Uterus (tissue), 4 donors: Measurements from ENCODE around the gene COL9A3. TPM values are rescaled to one million over a fixed set of nuclear protein-coding genes. Genes with fewer than 3 reads are reported as not detected.

Source experiments
- DNase-seq, 2 donors: peaks; one replicate each; pipeline ENCODE4 v3.0.0-alpha.2; 2019 to 2020
- H3K27ac ChIP-seq, 2 donors: fragments of 200-600 bp; sonication (generic); 1 replicate in 1 of 2; 2 replicates in 1 of 2; pipeline ENCODE4 v1.5.1; 2016 to 2018
- H3K27me3 ChIP-seq, 2 donors: fragments of 200-600 bp; sonication (generic); one replicate each; pipeline ENCODE4 v1.5.1; 2018 to 2019; ENCODE audit warnings: control low read depth in 1 of 2
- H3K36me3 ChIP-seq, 2 donors: fragments of 200-600 bp; sonication (generic); one replicate each; pipeline ENCODE4 v1.5.1; 2019; ENCODE audit warnings: control low read depth in 1 of 2
- H3K4me1 ChIP-seq, 2 donors: fragments of 200-600 bp; sonication (generic); one replicate each; pipeline ENCODE4 v1.5.1; 2018 to 2019; ENCODE audit warnings: control low read depth in 1 of 2
- H3K4me3 ChIP-seq, 2 donors: fragments of 200-600 bp; sonication (generic); 1 replicate in 1 of 2; 2 replicates in 1 of 2; pipeline ENCODE4 v1.5.1; 2018 to 2019; ENCODE audit warnings: mild to moderate bottlenecking in 1 of 2
- H3K9me3 ChIP-seq, 2 donors: fragments of 200-600 bp; sonication (generic); one replicate each; pipeline ENCODE4 v1.5.1; 2019; ENCODE audit warnings: control low read depth in 1 of 2
- POLR2A ChIP-seq, 2 donors: fragments of 450-650 bp; IDR thresholded peaks; one replicate each; pipeline ENCODE4 v1.6.1; 2016; ENCODE audit warnings: antibody characterized with exemption in 2 of 2, mild to moderate bottlenecking in 1 of 2, moderate library complexity in 1 of 2
- intact Hi-C: fragments of 100-400 bp; cut with DNase I; formaldehyde crosslinking; loops from one replicate; pipeline ENCODE4 v1.15.1; 2023; ENCODE audit warnings: low total_unique reads
- total RNA-seq, 4 donors: library from RNA; depleted of rRNA in 3 of 4; stranded (reverse); fragments of >200 nt in 3 of 4; gene quantifications; one replicate each; pipeline versions ENCODE4 v1.1.0 to v1.2.4, GENCODE V29; 2014 to 2023
- TF ChIP-seq, protein P1 (sequence below), 4 experiments: fragments of 200-600 bp in 2 of 4; fragments of 450-650 bp in 2 of 4; sonication (generic) in 2 of 4; IDR thresholded peaks; one replicate each; pipeline ENCODE4 v1.5.1; 2016 to 2019; ENCODE audit warnings: antibody characterized with exemption in 4 of 4, mild to moderate bottlenecking in 2 of 4, moderate library complexity in 1 of 4
- donor health status: DM: yes; HTN: yes; CAD: no.

The COL9A3 gene
- total RNA-seq, 4 donors from 2014 or later: 0.59 to 75.4 (median 16.3) TPM

DNA sequence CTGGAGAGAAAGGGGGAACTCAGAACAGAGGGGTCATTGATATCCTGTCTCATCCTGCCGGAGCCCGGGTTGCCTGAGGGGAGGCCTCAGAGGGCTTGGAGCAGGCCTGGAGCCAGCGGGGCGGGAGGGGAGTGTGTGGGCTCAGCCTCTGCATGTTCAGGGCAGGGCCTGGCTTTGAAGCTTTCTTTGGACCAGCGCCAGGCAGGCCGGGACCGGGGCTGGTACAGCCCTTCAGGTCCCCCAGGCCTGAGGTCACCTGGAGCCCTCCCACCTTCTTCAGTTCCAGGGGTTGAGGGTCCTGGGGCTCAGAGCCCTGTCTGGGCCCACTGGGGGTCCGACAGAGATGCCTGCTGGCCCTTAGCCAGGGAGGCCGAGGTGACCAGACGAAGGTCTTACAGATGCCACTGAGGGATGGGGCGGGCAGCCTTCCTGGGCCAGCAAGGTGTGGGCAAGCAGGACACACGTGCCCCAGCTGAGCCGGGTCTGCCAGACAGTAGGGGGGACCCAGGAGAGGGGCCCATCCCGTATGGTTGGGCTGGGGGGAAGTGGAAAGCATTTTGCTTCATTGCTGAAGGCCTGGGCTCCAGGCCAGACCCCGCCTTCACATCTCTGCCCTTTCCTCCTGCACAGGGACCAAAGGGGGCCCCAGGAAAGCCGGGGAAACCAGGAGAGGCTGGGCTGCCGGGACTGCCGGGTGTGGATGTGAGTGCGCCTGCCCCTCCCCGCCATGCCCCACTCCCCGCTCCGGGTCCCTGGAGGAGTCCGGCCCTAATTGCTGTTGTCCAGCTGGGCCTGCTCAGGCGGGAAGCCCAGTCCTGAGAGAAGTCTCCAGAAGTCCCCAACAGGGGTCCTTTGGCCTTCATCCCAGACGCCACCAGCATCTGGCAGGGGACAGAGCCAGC, 2.0 kb downstream of the COL9A3 start:
- H3K27ac ChIP-seq: peak overlapping the region in 1 of 2 donors; percentile 37
- H3K36me3 ChIP-seq: no peaks in the 10 kb centered on the region
- intact Hi-C loops: no loop called here
- H3K9me3 ChIP-seq: no peaks in the 10 kb centered on the region
- peaks cover 0 to 38% of the 10 kb centered on the region in 2 donors for H3K4me1 ChIP-seq
- TF ChIP-seq, protein P1, sequence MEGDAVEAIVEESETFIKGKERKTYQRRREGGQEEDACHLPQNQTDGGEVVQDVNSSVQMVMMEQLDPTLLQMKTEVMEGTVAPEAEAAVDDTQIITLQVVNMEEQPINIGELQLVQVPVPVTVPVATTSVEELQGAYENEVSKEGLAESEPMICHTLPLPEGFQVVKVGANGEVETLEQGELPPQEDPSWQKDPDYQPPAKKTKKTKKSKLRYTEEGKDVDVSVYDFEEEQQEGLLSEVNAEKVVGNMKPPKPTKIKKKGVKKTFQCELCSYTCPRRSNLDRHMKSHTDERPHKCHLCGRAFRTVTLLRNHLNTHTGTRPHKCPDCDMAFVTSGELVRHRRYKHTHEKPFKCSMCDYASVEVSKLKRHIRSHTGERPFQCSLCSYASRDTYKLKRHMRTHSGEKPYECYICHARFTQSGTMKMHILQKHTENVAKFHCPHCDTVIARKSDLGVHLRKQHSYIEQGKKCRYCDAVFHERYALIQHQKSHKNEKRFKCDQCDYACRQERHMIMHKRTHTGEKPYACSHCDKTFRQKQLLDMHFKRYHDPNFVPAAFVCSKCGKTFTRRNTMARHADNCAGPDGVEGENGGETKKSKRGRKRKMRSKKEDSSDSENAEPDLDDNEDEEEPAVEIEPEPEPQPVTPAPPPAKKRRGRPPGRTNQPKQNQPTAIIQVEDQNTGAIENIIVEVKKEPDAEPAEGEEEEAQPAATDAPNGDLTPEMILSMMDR (IDR thresholded peaks at IDR 0.05): no peak
- no peak for TF ChIP-seq POLR2A (IDR thresholded peaks at IDR 0.05)
- H3K27me3 ChIP-seq: peaks cover 11 to 22% of the 10 kb centered on the region in 2 donors
- H3K4me3 ChIP-seq: no peak overlapping the region
- DNase-seq: peak in 1 of 2 donors; percentile 65

DNA sequence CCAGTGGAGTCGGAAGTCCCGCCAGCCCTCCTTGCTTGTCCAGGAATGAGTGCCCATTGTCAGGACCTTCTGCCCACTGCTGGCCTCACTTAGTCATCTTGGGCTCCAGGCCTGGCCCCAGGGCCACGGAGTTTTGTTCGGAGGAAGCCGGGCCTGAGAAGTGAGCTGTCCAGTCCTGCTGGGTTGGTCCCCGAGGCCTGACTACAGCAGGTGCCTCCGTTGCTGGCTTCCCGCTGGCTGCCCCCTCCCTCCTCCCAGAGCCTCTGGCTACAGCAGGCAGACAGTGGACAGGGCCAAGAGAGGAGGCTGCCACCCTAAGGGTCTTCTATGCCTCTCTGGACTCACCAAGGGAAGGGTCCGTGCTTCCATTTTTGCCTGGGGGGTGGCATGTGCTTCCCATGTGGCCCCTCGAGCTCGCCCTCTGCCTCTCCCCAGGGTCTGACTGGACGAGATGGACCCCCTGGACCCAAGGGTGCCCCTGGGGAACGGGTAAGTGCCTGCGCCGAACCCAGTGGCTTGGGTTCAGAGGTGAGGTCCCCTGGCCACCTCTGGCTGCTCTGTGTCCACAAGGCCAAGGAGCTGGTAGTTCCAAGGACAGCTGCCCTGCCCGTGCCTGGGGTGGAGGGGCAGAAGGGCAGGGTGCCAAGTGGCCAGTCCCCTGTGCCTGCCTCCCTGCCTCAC, 2.8 kb downstream of the COL9A3 start:
- Histone ChIP-seq H3K36me3 (no peaks in the 10 kb centered on the region), H3K27me3 (peaks cover 11 to 22% of the 10 kb centered on the region in 2 donors), H3K9me3 (no peaks in the 10 kb centered on the region), H3K4me1 (peaks cover 7 to 42% of the 10 kb centered on the region in 2 donors), H3K4me3 (no peak overlapping the region), H3K27ac (peak overlapping the region in 1 of 2 donors; percentile 37)
- intact Hi-C loops: no loop called here
- no peak for DNase-seq
- TF ChIP-seq POLR2A (IDR thresholded peaks at IDR 0.05): no peak
- TF ChIP-seq, protein P1 (IDR thresholded peaks at IDR 0.05): no peak

DNA sequence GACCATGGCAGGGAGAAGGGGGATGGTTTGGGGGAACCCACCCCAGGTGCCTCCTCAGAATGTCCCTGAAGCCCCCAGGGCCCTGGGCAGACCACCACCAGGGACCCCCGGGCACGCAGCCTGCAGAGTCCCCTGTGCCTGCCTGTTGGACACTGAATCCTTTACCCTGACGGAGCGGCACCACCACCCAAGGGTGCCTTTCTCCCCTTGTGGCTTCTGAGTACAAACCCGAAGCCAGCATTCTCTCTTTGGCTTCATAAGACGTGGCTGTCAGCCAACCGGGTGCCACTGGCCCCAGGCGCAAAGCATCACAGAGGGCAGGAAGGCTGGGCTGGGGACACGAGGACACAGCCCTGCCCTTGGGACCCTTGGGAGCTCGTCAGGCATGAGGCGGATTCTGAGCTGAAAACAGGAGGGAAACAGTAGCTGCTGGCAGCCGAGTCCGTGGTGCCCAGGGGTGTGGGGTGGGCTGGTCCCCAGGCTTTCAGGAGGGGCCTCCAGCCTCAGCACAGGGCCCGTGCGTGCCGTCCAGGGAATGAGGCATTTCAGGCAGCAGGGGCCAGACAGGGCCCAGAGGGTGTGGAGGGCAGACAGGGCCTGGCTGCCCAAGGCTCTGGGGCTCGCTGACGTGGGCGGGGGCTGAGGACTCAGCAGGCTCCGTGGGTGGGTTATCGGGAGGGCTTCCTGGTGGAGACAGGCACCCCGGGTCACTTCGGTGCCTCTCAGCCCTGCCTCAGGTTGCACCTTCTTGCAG, 3.5 kb downstream of the COL9A3 start:
- Histone ChIP-seq H3K36me3 (no peaks in the 10 kb centered on the region), H3K4me1 (peaks cover 7 to 39% of the 10 kb centered on the region in 2 donors), H3K27me3 (peaks cover 7 to 16% of the 10 kb centered on the region in 2 donors)

DNA sequence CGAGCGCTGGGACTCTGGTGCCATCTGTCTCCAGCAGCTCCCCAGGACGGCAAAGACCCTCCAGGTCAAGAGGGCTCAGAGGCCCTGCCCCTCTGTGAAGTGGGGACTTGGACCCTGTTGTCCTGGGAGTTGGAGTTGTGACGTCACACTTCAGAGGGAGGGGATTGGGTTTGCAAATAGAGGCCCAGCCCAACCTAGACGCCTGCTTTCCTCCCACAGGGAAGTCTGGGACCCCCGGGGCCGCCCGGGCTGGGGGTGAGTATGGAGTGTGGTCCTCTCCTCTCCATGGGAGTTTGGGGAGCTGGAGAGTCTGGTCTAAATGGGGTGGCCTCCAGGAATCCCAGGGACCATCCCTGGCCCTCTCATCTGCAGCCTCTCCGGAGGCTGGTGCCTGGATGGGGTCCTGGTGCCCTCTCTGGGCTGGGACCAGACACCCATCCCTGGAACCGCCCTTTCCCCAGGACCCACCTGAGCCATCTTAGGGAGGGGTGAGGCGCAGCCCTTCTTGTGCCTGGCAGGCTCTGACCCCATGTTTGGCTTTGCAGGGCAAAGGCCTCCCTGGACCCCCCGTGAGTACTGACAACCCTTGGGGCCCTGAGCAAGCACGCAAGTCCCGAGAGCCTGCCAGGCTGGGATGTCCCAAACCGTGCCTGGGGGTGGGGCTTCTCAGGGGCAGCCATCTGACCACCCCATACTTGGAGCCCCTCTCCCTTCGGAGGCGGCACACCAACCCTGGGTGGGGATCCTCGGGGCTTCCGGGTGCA, 4.3 kb downstream of the COL9A3 start:
- Histone ChIP-seq H3K4me1 (peaks cover 7 to 34% of the 10 kb centered on the region in 2 donors), H3K9me3 (no peaks in the 10 kb centered on the region), H3K27me3 (peaks cover 0 to 13% of the 10 kb centered on the region in 2 donors), H3K4me3 (no peak overlapping the region), H3K36me3 (no peaks in the 10 kb centered on the region), H3K27ac (no peak overlapping the region)
- intact Hi-C loops: no loop called here
- no peak for TF ChIP-seq POLR2A (IDR thresholded peaks at IDR 0.05)
- TF ChIP-seq, protein P1 (IDR thresholded peaks at IDR 0.05): no peak
- no peak for DNase-seq

More for the DNA sequence above, 3.5 kb downstream of the COL9A3 start:
- intact Hi-C loops: no loop called here
- DNase-seq: no peak
- no peak overlapping the region for H3K27ac ChIP-seq
- no peak for TF ChIP-seq POLR2A (IDR thresholded peaks at IDR 0.05)
- TF ChIP-seq, protein P1 (IDR thresholded peaks at IDR 0.05): no peak
- no peak overlapping the region for H3K4me3 ChIP-seq
- H3K9me3 ChIP-seq: no peaks in the 10 kb centered on the region
